ENCODE measurements around the gene RAB40B. TPM values are rescaled to one million over a fixed set of nuclear protein-coding genes. Genes with fewer than 3 reads are reported as not detected.

RAB40B gene
- total and polyA plus RNA-seq, 2 of the 13 experiments (the other 11 are each of a cell fraction or from before 2014, with no cell fraction given) = 6.2 to 6.5 TPM

- peak; percentile 45; the same call in 1 of the 2 replicates for TF ChIP-seq ZNF687 (CRISPR knock-in tag; IDR thresholded peaks at IDR 0.05)
- no peak for TF ChIP-seq SMC3 (IDR thresholded peaks at IDR 0.05; ENCODE audit: low read length)
- 0 out of 2 replicates have a peak, but pooled peaks have one; percentile 14 for TF ChIP-seq DMAP1 (CRISPR knock-in tag; IDR thresholded peaks at IDR 0.05)
- no peak for TF ChIP-seq ZNF275 (CRISPR knock-in tag; IDR thresholded peaks at IDR 0.05; ENCODE audit: borderline replicate concordance)
- TF ChIP-seq HOXD1 (CRISPR knock-in tag; IDR thresholded peaks at IDR 0.05) = no peak
- TF ChIP-seq ZNF260 (CRISPR knock-in tag; IDR thresholded peaks at IDR 0.05; ENCODE audit: borderline replicate concordance, low read depth) = no peak
- TF ChIP-seq CCDC6 (CRISPR knock-in tag; IDR thresholded peaks at IDR 0.05) = no peak
- TF ChIP-seq ZNF335 (CRISPR knock-in tag; IDR thresholded peaks at IDR 0.05) = no peak
- TF ChIP-seq ZNF672 (CRISPR knock-in tag; IDR thresholded peaks at IDR 0.05) = no peak
- TF ChIP-seq, protein P1, sequence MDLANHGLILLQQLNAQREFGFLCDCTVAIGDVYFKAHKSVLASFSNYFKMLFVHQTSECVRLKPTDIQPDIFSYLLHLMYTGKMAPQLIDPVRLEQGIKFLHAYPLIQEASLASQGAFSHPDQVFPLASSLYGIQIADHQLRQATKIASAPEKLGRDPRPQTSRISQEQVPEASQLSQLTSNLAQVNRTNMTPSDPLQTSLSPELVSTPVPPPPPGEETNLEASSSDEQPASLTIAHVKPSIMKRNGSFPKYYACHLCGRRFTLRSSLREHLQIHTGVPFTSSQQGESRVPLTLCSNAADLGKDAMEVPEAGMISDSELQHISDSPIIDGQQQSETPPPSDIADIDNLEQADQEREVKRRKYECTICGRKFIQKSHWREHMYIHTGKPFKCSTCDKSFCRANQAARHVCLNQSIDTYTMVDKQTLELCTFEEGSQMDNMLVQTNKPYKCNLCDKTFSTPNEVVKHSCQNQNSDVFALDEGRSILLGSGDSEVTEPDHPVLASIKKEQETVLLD (CRISPR knock-in tag; IDR thresholded peaks at IDR 0.05; ENCODE audit: low read depth) = no peak
- no peak for TF ChIP-seq ZUFSP (CRISPR knock-in tag; IDR thresholded peaks at IDR 0.05; ENCODE audit: borderline replicate concordance)
- TF ChIP-seq ZNF644 (CRISPR knock-in tag; IDR thresholded peaks at IDR 0.05; ENCODE audit: low read depth) = no peak
- TF ChIP-seq, protein P2, sequence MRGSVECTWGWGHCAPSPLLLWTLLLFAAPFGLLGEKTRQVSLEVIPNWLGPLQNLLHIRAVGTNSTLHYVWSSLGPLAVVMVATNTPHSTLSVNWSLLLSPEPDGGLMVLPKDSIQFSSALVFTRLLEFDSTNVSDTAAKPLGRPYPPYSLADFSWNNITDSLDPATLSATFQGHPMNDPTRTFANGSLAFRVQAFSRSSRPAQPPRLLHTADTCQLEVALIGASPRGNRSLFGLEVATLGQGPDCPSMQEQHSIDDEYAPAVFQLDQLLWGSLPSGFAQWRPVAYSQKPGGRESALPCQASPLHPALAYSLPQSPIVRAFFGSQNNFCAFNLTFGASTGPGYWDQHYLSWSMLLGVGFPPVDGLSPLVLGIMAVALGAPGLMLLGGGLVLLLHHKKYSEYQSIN (CRISPR knock-in tag; IDR thresholded peaks at IDR 0.05; ENCODE audit: borderline replicate concordance) = no peak
- no peak for TF ChIP-seq HNF4A (CRISPR knock-in tag; IDR thresholded peaks at IDR 0.05)
- TF ChIP-seq, protein P3, sequence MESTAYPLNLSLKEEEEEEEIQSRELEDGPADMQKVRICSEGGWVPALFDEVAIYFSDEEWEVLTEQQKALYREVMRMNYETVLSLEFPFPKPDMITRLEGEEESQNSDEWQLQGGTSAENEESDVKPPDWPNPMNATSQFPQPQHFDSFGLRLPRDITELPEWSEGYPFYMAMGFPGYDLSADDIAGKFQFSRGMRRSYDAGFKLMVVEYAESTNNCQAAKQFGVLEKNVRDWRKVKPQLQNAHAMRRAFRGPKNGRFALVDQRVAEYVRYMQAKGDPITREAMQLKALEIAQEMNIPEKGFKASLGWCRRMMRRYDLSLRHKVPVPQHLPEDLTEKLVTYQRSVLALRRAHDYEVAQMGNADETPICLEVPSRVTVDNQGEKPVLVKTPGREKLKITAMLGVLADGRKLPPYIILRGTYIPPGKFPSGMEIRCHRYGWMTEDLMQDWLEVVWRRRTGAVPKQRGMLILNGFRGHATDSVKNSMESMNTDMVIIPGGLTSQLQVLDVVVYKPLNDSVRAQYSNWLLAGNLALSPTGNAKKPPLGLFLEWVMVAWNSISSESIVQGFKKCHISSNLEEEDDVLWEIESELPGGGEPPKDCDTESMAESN (CRISPR knock-in tag; conservative IDR thresholded peaks at IDR 0.05) = peak; percentile 51; the same call in 1 of the 2 replicates
- TF ChIP-seq GABPA (IDR thresholded peaks at IDR 0.05; ENCODE audit: low read depth, low read length) = no peak
- TF ChIP-seq GABPA (CRISPR knock-in tag; IDR thresholded peaks at IDR 0.05; ENCODE audit: low read depth) = no peak
Observed at GRCh38 chr17:82710499-82711232, 12.2 kb upstream of the RAB40B start (continued).
